KOPT-K1 (cell line): Measurements from ENCODE around the gene LTBP4.
"Not testable (repeated sequence)": the region's sequence is repeated elsewhere in the genome, so short reads cannot be mapped to it uniquely, and the experiment has no call there.

Experiments used
- H3K27ac ChIP-seq: fragments of 200-600 bp; sonication (generic); 2 replicates; pipeline ENCODE4 v1.5.1; 2016; ENCODE audit warnings: antibody characterized with exemption, mild to moderate bottlenecking, low read depth, low read length; ENCODE audit not compliant: poor library complexity, severe bottlenecking
- H3K36me3 ChIP-seq: fragments of 200-600 bp; sonication (generic); 2 replicates; pipeline ENCODE4 v1.5.1; 2017; ENCODE audit warnings: antibody characterized with exemption, mild to moderate bottlenecking, low read length, moderate library complexity; ENCODE audit not compliant: insufficient read depth
- H3K9me3 ChIP-seq: fragments of 200-600 bp; sonication (generic); 2 replicates; pipeline ENCODE4 v1.5.1; 2017; ENCODE audit warnings: antibody characterized with exemption, low read length, mild to moderate bottlenecking; ENCODE audit not compliant: insufficient read depth, poor library complexity, severe bottlenecking

LTBP4 gene

GRCh38 chr19:40621966-40622772 lies 21.0 kb downstream of the LTBP4 start:
- H3K36me3 ChIP-seq, result no peaks in the 10 kb centered on the region
- no peaks in the 10 kb centered on the region for H3K9me3 ChIP-seq
- no peak overlapping the region for H3K27ac ChIP-seq

- H3K9me3 ChIP-seq, result no peaks in the 10 kb centered on the region
- H3K36me3 ChIP-seq, result no peaks in the 10 kb centered on the region
- no peak overlapping the region for H3K27ac ChIP-seq
These were observed 21.6 kb downstream of the LTBP4 start for GRCh38 chr19:40622773-40623075.

GRCh38 chr19:40623403-40624251 lies 22.5 kb downstream of the LTBP4 start:
- no peak overlapping the region for H3K27ac ChIP-seq
- H3K36me3 ChIP-seq, result no peaks in the 10 kb centered on the region
- no peaks in the 10 kb centered on the region for H3K9me3 ChIP-seq

- not testable (repeated sequence) for H3K9me3 ChIP-seq, H3K36me3 ChIP-seq, H3K27ac ChIP-seq
These were observed 23.4 kb downstream of the LTBP4 start for GRCh38 chr19:40624369-40625153.

- Histone ChIP-seq H3K36me3 (no peaks in the 10 kb centered on the region), H3K27ac (no peak overlapping the region), H3K9me3 (no peaks in the 10 kb centered on the region)
These were observed 24.4 kb downstream of the LTBP4 start for GRCh38 chr19:40625406-40626120.

- H3K9me3 ChIP-seq, result no peaks in the 10 kb centered on the region
- H3K36me3 ChIP-seq, result no peaks in the 10 kb centered on the region
- no peak overlapping the region for H3K27ac ChIP-seq
These were observed 25.7 kb downstream of the LTBP4 start for GRCh38 chr19:40626918-40627317.

GRCh38 chr19:40627486-40628279 lies 26.5 kb downstream of the LTBP4 start:
- Histone ChIP-seq H3K36me3 (no peaks in the 10 kb centered on the region), H3K27ac (no peak overlapping the region)

GRCh38 chr19:40629346-40629745 lies 28.2 kb downstream of the LTBP4 start:
- Histone ChIP-seq H3K36me3 (no peaks in the 10 kb centered on the region), H3K27ac (no peak overlapping the region), H3K9me3 (no peaks in the 10 kb centered on the region)

More at GRCh38 chr19:40627486-40628279, 26.5 kb downstream of the LTBP4 start:
- no peaks in the 10 kb centered on the region for H3K9me3 ChIP-seq

- H3K36me3 ChIP-seq, result no peaks in the 10 kb centered on the region
- no peaks in the 10 kb centered on the region for H3K9me3 ChIP-seq
- H3K27ac ChIP-seq, result no peak overlapping the region
These were observed 29.5 kb downstream of the LTBP4 start for GRCh38 chr19:40630571-40631160.

GRCh38 chr19:40632311-40633036 lies 31.3 kb downstream of the LTBP4 start:
- H3K9me3 ChIP-seq, result no peaks in the 10 kb centered on the region
- H3K27ac ChIP-seq, result no peak overlapping the region
- H3K36me3 ChIP-seq, result no peaks in the 10 kb centered on the region

- no peak overlapping the region for H3K27ac ChIP-seq
- no peaks in the 10 kb centered on the region for H3K9me3 ChIP-seq
- H3K36me3 ChIP-seq, result no peaks in the 10 kb centered on the region
These were observed 32.0 kb downstream of the LTBP4 start for GRCh38 chr19:40633207-40633606.

GRCh38 chr19:40638327-40638726 lies 37.2 kb downstream of the LTBP4 start:
- Histone ChIP-seq H3K36me3 (no peaks in the 10 kb centered on the region), H3K9me3 (no peaks in the 10 kb centered on the region), H3K27ac (no peak overlapping the region)

GRCh38 chr19:40639638-40639982 lies 38.4 kb downstream of the LTBP4 start:
- Histone ChIP-seq H3K36me3 (no peaks in the 10 kb centered on the region), H3K27ac (no peak overlapping the region), H3K9me3 (no peaks in the 10 kb centered on the region)
